ENCODE results near the gene THEM4. TPM values are rescaled to one million over a fixed set of nuclear protein-coding genes. Genes with fewer than 3 reads are reported as not detected.

Gene THEM4
- total RNA-seq, 2 donors from 2014 or later: 6.6 to 7.7 TPM

- intact Hi-C loops (cut with DNase I): no loop called here
- Histone ChIP-seq H3K4me3 (no peak overlapping the region), H3K9ac (ENCODE audit: low read depth in 2 of 2, low read length in 2 of 2) (no peak overlapping the region), H3K4me1 (no peaks in the 10 kb centered on the region), H3K27me3 (no peaks in the 10 kb centered on the region), H3K27ac (no peak overlapping the region), H3K36me3 (no peaks in the 10 kb centered on the region), H3K9me3 (no peaks in the 10 kb centered on the region)
- no peak for TF ChIP-seq CTCF (IDR thresholded peaks at IDR 0.05)
- DNase-seq: no peak
Observed at GRCh38 chr1:151939141-151939540, 29.8 kb upstream of the THEM4 start.

GRCh38 chr1:151936653-151937052 is 27.3 kb upstream of the THEM4 start:
- no peak for TF ChIP-seq CTCF (IDR thresholded peaks at IDR 0.05)
- Histone ChIP-seq H3K4me1 (no peaks in the 10 kb centered on the region), H3K9me3 (no peaks in the 10 kb centered on the region), H3K4me3 (no peak overlapping the region), H3K36me3 (no peaks in the 10 kb centered on the region), H3K27ac (peak overlapping the region; percentile 71), H3K9ac (ENCODE audit: low read depth in 2 of 2, low read length in 2 of 2) (peak overlapping the region in 1 of 2 donors; percentile 48), H3K27me3 (no peaks in the 10 kb centered on the region)
- intact Hi-C loops (cut with DNase I): no loop called here
- DNase-seq: no peak

- intact Hi-C loops (cut with DNase I): no loop called here
- no peak overlapping the region for H3K4me3 ChIP-seq
- H3K36me3 ChIP-seq: no peaks in the 10 kb centered on the region
- no peak for TF ChIP-seq CTCF (IDR thresholded peaks at IDR 0.05)
- peak overlapping the region; percentile 71 for H3K27ac ChIP-seq
- no peaks in the 10 kb centered on the region for H3K4me1 ChIP-seq
- no peaks in the 10 kb centered on the region for H3K27me3 ChIP-seq
- no peak for DNase-seq
- H3K9ac ChIP-seq (ENCODE audit: low read depth in 2 of 2, low read length in 2 of 2): peak overlapping the region in 1 of 2 donors; percentile 48
- no peaks in the 10 kb centered on the region for H3K9me3 ChIP-seq
Observed at GRCh38 chr1:151935894-151936602, 26.7 kb upstream of the THEM4 start.

- Histone ChIP-seq H3K9ac (ENCODE audit: low read depth in 2 of 2, low read length in 2 of 2) (no peak overlapping the region), H3K27ac (peak overlapping the region; percentile 71), H3K36me3 (no peaks in the 10 kb centered on the region), H3K4me1 (no peaks in the 10 kb centered on the region), H3K9me3 (no peaks in the 10 kb centered on the region), H3K27me3 (no peaks in the 10 kb centered on the region), H3K4me3 (no peak overlapping the region)
- DNase-seq: no peak
- no peak for TF ChIP-seq CTCF (IDR thresholded peaks at IDR 0.05)
- intact Hi-C loops (cut with DNase I): no loop called here
Observed at GRCh38 chr1:151935154-151935553, 25.8 kb upstream of the THEM4 start.

- Histone ChIP-seq H3K27ac (no peak overlapping the region), H3K36me3 (no peaks in the 10 kb centered on the region), H3K9me3 (no peaks in the 10 kb centered on the region), H3K4me1 (no peaks in the 10 kb centered on the region), H3K9ac (ENCODE audit: low read depth in 2 of 2, low read length in 2 of 2) (no peak overlapping the region), H3K4me3 (no peak overlapping the region), H3K27me3 (no peaks in the 10 kb centered on the region)
- TF ChIP-seq CTCF (IDR thresholded peaks at IDR 0.05): peak; percentile 83
- DNase-seq: peak; percentile 74
- intact Hi-C loops (cut with DNase I): loop anchor here (5.0 kb wide), 1 partner anchor 33 kb away; no protein-coding TSS in a partner anchor
Observed at GRCh38 chr1:151934048-151934493, 24.8 kb upstream of the THEM4 start.

All from colonic mucosa (tissue), 4 donors.